ENCODE data around the gene SLC14A1. TPM values are rescaled to one million over a fixed set of nuclear protein-coding genes. Genes with fewer than 3 reads are reported as not detected.

The SLC14A1 gene
- total and polyA plus RNA-seq, 10 of the 15 experiments (the other 5 are each of a cell fraction or from before 2014, with no cell fraction given), result 0.06 to 0.67 (median 0.10) TPM; not detected in 2

GRCh38 chr18:45739268-45739667 is 15.3 kb downstream of the SLC14A1 start:
- FAIRE-seq, result no peak
- Histone ChIP-seq H4K20me1 (ENCODE audit: control insufficient read depth, insufficient read depth) (no peaks in the 10 kb centered on the region), H3K4me3 (no peak overlapping the region), H3K27me3 (replicated peaks in 1 of 2; ENCODE audit: control insufficient read depth in 2 of 2, insufficient read depth in 2 of 2, low read length in 1 of 2) (peaks cover 2 to 5% of the 10 kb centered on the region in 2 experiments; a peak in 3 of 4 replicates), H2AFZ (ENCODE audit: control insufficient read depth, low read depth, low read length) (no peak overlapping the region), H3K79me2 (ENCODE audit: control insufficient read depth, insufficient read depth, low read length) (no peaks in the 10 kb centered on the region), H3K4me1 (ENCODE audit: control insufficient read depth, insufficient read depth, low read length) (no peaks in the 10 kb centered on the region), H3K4me2 (ENCODE audit: control insufficient read depth, insufficient read depth) (no peak overlapping the region), H3K9ac (ENCODE audit: control insufficient read depth, insufficient read depth, low read length) (no peak overlapping the region), H3K27ac (ENCODE audit: control insufficient read depth, insufficient read depth) (no peak overlapping the region), H3K36me3 (ENCODE audit: control insufficient read depth in 2 of 2, insufficient read depth in 2 of 2, low read length in 1 of 2) (no peaks in the 10 kb centered on the region), H3K9me3 (replicated peaks; ENCODE audit: control insufficient read depth, insufficient read depth, low read length) (no peaks in the 10 kb centered on the region)
- CTCF ChIA-PET, result interaction anchor here (1.6 kb wide), 1 partner anchor 10 kb away, joined by 6 read pairs; no protein-coding TSS in a partner anchor
- no peak for ATAC-seq
- intact Hi-C loops (cut with micrococcal nuclease; ENCODE audit: unreplicated experiment), result no loop called here
- SMC1A ChIA-PET (ENCODE audit: uncharacterized antibody, unreplicated experiment), result no interaction called here
- no peak for DNase-seq (ENCODE audit: low read depth, low spot score)
- in situ Hi-C loops (cut with MboI), result no loop called here
- POLR2A ChIA-PET, result no interaction called here
- RAD21 ChIA-PET (ENCODE audit: unreplicated experiment), result interaction anchor here (1.6 kb wide), 1 partner anchor 11 kb away, joined by 4 read pairs; no protein-coding TSS in a partner anchor
- BruUV-seq (replicated peaks), result no TSS peak
- WGBS (ENCODE audit: insufficient coverage, insufficient replicate concordance, low lambda C conversion rate, missing lambda C conversion rate), result 55% methylated on average over 3 of the region's 3 CpGs
- TF ChIP-seq BHLHE40 (IDR thresholded peaks at IDR 0.05; ENCODE audit: borderline replicate concordance in 1 of 2, low read depth in 2 of 2, low read length in 1 of 2) (no peak), MEF2A (IDR thresholded peaks at IDR 0.05; ENCODE audit: insufficient read depth, low read depth, low read length) (no peak), POLR2AphosphoS5 (IDR thresholded peaks at IDR 0.05; ENCODE audit: low read length) (no peak), HSF1 (IDR thresholded peaks at IDR 0.05; ENCODE audit: low read depth, low read length) (no peak), RELA (IDR thresholded peaks at IDR 0.05; ENCODE audit: borderline replicate concordance, partially characterized antibody) (no peak), ATF2 (IDR thresholded peaks at IDR 0.05; ENCODE audit: low read length) (no peak), FOXM1 (IDR thresholded peaks at IDR 0.05; ENCODE audit: low read depth, low read length) (no peak), POU2F2 (IDR thresholded peaks at IDR 0.05; ENCODE audit: borderline replicate concordance, low read depth, low read length) (no peak), EED (IDR thresholded peaks at IDR 0.05; ENCODE audit: low read depth) (no peak), WRNIP1 (IDR thresholded peaks at IDR 0.05; ENCODE audit: borderline replicate concordance, low read depth, low read length) (no peak), FOXK2 (IDR thresholded peaks at IDR 0.05) (no peak), MXI1 (IDR thresholded peaks at IDR 0.05; ENCODE audit: low read depth, low read length) (no peak), RB1 (IDR thresholded peaks at IDR 0.05; ENCODE audit: borderline replicate concordance) (no peak), SMC3 (IDR thresholded peaks at IDR 0.05; ENCODE audit: borderline replicate concordance, low read length) (no peak), YY1 (IDR thresholded peaks at IDR 0.05; ENCODE audit: low read depth, low read length) (no peak), ZNF687 (IDR thresholded peaks at IDR 0.05) (no peak), SRF (IDR thresholded peaks at IDR 0.05; ENCODE audit: low read depth in 2 of 2, low read length in 2 of 2) (no peak), GABPA (IDR thresholded peaks at IDR 0.05; ENCODE audit: low read depth) (no peak)
